Measurements from ENCODE around the gene RIC8A. TPM values are rescaled to one million over a fixed set of nuclear protein-coding genes. Genes with fewer than 3 reads are reported as not detected.

RIC8A gene
- total and polyA plus RNA-seq, 2 of the 13 experiments (the other 11 are each of a cell fraction or from before 2014, with no cell fraction given) = 62.1 to 63.8 TPM

- Histone ChIP-seq H3K4me1 (ENCODE audit: insufficient read depth, low read length) (peaks cover 8% of the 10 kb centered on the region; the same call in 1 of the 2 replicates), H2AFZ (ENCODE audit: low read length) (no peak overlapping the region), H3K36me3 (replicated peaks in 1 of 2; ENCODE audit: control insufficient read depth in 1 of 2, insufficient read depth in 2 of 2, low read length in 2 of 2) (no peaks in the 10 kb centered on the region), H3K27me3 (ENCODE audit: control insufficient read depth in 1 of 2, insufficient read depth in 2 of 2, low read length in 2 of 2) (peaks cover 0 to 7% of the 10 kb centered on the region in 2 experiments; a peak in 1 of 5 replicates), H3K9me3 (ENCODE audit: low read length) (no peaks in the 10 kb centered on the region), H3K79me2 (ENCODE audit: insufficient read depth, low read length) (no peaks in the 10 kb centered on the region), H3K27ac (ENCODE audit: extremely low read length, insufficient read depth, low read length) (no peak overlapping the region), H3K9ac (ENCODE audit: insufficient read depth, low read depth, low read length) (no peak overlapping the region), H3K4me2 (ENCODE audit: low read depth, low read length) (no peak overlapping the region), H3K4me3 (replicated peaks in 1 of 3; ENCODE audit: insufficient read depth in 1 of 3, low read depth in 2 of 3, low read length in 3 of 3) (no peak overlapping the region), H4K20me1 (ENCODE audit: insufficient read depth, low read length) (no peaks in the 10 kb centered on the region)
- no peak for FAIRE-seq
- in situ Hi-C loops (cut with HindIII; ENCODE audit: extremely low pct_ligation_motif_present, low pct_unique_long_range_greater_than_20kb) (no loop called here), intact Hi-C loops (cut with micrococcal nuclease; ENCODE audit: unreplicated experiment) (no loop called here)
- ChIA-PET POLR2A (no interaction called here), CTCF (ENCODE audit: low intra/inter-chr PET ratio, low total read pairs) (no interaction called here)
- BruUV-seq (replicated peaks) = no TSS peak
- no peak for ATAC-seq
- no peak for DNase-seq (ENCODE audit: low spot score)
- 42% methylated on average over 10 of the region's 10 CpGs for WGBS (ENCODE audit: low lambda C conversion rate)
- TF ChIP-seq ZNF7 (CRISPR knock-in tag; IDR thresholded peaks at IDR 0.05) = no peak
- TF ChIP-seq MAZ (IDR thresholded peaks at IDR 0.05; ENCODE audit: borderline replicate concordance, low read depth, low read length) = no peak
- TF ChIP-seq MAZ (CRISPR knock-in tag; IDR thresholded peaks at IDR 0.05; ENCODE audit: low read depth) = no peak
- no peak for TF ChIP-seq MTA3 (CRISPR knock-in tag; IDR thresholded peaks at IDR 0.05)
- TF ChIP-seq POLR2AphosphoS5 (IDR thresholded peaks at IDR 0.05; ENCODE audit: low read depth, low read length) = no peak
- TF ChIP-seq STAT5B (CRISPR knock-in tag; IDR thresholded peaks at IDR 0.05) = no peak
- TF ChIP-seq SRSF9 (IDR thresholded peaks at IDR 0.05; ENCODE audit: borderline replicate concordance, insufficient read depth, low read depth, low read length, poor library complexity, severe bottlenecking) = no peak
- TF ChIP-seq ZNF101 (CRISPR knock-in tag; IDR thresholded peaks at IDR 0.05; ENCODE audit: borderline replicate concordance, low read depth) = no peak
- no peak for TF ChIP-seq ARHGAP35 (CRISPR knock-in tag; IDR thresholded peaks at IDR 0.05; ENCODE audit: borderline replicate concordance)
- TF ChIP-seq NFIB (CRISPR knock-in tag; IDR thresholded peaks at IDR 0.05; ENCODE audit: borderline replicate concordance) = no peak
- no peak for TF ChIP-seq ZSCAN9 (CRISPR knock-in tag; IDR thresholded peaks at IDR 0.05; ENCODE audit: borderline replicate concordance)
- no peak for TF ChIP-seq REPIN1 (CRISPR knock-in tag; IDR thresholded peaks at IDR 0.05; ENCODE audit: borderline replicate concordance, low read depth)
- no peak for TF ChIP-seq ZNF572 (CRISPR knock-in tag; IDR thresholded peaks at IDR 0.05)
- TF ChIP-seq ZNF326 (CRISPR knock-in tag; IDR thresholded peaks at IDR 0.05; ENCODE audit: borderline replicate concordance) = no peak
Measured at GRCh38 chr11:259413-259812, 51.9 kb downstream of the RIC8A start.
